Fibroblast of lung (primary cell): Measurements from ENCODE around the gene CFAP46.

Source experiments
- CTCF ChIP-seq, 2 donors: IDR thresholded peaks in 1 of 2; conservative IDR thresholded peaks in 1 of 2; 1 replicate in 1 of 2; 2 replicates in 1 of 2; pipeline ENCODE4 v1.5.1; 2011 to 2012; ENCODE audit warnings: low read length in 2 of 2, control low read depth in 1 of 2, inconsistent platforms in 1 of 2, low read depth in 1 of 2, mild to moderate bottlenecking in 1 of 2
- EZH2 ChIP-seq: IDR thresholded peaks from 2 replicates; pipeline ENCODE4 v1.5.1; 2012; ENCODE audit warnings: low read length, control low read depth, mild to moderate bottlenecking; ENCODE audit errors: missing control alignments

- no peak for TF ChIP-seq CTCF (conservative IDR thresholded peaks at IDR 0.05 in 1 of 2, IDR thresholded peaks at IDR 0.05 in 1 of 2; ENCODE audit: low read depth in 1 of 2, low read length in 2 of 2)
- no peak for TF ChIP-seq EZH2
Observed at GRCh38 chr10:132929480-132929879, 12.9 kb downstream of the CFAP46 start.
